ENCODE data around the gene FAM89A.
A peak's percentile ranks its signal among the peaks of the same experiment; 100 is the strongest.
"Not testable (repeated sequence)": the region's sequence is repeated elsewhere in the genome, so short reads cannot be mapped to it uniquely, and the experiment has no call there.

FAM89A gene

DNA sequence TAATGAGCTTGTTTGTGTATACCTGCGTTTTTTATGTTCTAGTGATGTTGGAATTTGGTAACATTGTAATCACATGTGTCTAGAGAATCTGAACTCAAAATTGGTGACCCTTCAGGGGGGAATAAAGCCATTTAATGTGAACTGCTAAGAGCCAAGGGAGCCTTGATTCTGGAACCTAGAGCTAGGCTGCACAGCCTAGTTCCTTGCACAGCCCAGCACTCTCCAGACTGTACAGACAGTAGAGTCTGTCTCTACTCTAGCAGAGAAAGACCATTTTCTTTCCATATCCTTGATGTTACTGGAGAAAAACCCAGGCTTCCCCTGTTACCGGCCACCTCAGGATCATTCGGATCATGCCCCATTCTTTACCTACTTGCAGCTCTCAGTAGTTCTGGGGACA is 52.6 kb downstream of the FAM89A start:
- DNase-seq (ENCODE audit: low read depth): no peak

DNA sequence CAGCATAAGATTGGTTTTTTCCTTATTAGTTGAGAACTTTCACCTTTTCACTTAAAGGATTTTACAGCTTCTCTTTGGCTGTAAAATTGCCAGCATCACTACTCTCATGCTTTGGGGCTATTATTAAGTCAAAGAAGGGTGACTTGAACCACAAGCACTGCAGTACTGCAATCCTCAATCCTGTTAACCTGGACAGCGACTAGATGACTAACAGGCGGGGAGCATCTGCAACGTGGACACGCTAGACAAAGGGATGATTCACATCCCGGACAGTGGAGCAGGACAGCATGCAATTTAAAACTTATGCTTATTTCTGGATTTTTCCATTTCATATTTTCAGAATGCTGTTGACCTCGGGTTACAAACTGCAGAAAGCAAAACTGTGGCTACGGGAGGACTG is 53.1 kb downstream of the FAM89A start:
- DNase-seq (ENCODE audit: low read depth): peak; percentile 43

DNA sequence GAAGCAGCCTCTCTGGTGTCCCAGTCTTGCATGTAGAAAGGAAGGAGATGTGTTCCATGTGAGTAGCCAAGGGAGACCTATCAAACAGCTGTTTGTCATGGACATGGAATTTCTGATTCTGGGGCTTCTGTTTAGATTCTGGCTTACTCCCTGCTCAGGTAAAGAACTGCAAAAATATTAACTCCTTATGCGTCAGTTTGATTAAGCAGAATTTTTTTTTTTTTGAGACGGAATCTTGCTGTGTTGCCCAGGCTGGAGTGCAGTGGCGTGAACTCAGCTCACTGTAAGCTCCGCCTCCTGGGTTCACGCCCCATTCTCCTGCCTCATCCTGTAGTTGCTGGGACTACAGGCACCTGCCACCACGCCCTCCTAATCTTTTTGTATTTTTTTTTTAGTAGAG is 54.3 kb downstream of the FAM89A start:
- DNase-seq (ENCODE audit: low read depth): no peak

DNA sequence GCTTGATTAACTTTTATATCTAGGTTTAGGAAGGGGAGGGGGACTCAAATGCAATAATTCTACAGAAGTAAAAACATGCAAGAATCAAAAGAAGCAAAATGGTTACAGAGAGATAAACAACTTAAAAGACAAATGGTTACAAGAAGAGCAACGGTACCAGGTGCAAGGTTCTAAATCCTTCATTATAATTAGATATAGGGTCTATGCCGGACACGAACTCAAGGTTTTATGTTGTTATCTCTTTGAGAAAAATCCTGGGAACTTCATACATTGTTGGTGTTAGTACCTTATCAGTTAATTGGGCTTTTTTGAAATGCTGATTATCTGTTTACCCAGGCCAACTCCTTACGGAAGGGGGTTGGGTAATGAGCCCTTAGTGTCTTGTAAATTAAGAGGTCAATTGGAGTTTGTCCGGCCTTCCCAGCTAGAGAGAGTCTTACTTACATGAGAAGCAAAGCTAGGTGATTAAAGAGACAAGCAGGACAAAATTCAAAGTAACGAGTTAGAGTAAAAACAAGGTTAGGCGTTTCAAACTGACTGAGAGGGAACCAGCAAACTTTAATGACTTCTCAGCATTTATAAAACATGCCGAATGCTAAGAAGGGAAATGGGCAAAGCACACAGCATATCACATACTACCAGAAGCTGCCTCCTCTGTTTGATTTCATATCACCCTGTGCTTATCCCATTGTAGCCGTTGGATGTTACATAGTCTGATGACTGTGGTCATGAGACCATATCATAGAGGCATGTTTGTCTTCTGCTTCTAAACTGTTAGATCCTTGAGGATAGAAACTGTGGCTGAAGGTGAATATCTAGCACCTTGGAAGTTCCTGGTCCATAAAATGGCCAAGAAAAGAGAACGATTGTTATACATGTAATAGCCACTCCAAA is 55.2 kb downstream of the FAM89A start:
- not testable (repeated sequence) for DNase-seq (ENCODE audit: low read depth)

DNA sequence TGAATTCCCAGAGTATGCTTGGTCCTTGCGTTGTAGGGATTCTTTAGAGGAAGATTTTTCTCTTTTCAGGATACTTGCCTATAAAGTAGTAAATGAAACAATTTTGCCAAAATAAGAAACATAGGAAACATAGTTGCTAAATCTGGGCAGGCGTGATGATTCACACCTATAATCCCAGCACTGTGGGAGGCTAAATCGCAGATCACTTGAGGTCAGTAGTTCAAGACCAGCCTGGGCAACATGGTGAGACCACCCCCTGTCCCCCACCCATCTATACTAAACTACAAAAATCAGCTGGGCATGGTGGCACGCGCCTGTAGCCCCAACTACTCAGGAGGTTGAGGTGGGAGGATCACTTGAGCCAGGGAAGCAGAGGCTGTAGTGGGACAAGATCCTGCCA is 56.2 kb downstream of the FAM89A start:
- DNase-seq (ENCODE audit: low read depth): no peak

DNA sequence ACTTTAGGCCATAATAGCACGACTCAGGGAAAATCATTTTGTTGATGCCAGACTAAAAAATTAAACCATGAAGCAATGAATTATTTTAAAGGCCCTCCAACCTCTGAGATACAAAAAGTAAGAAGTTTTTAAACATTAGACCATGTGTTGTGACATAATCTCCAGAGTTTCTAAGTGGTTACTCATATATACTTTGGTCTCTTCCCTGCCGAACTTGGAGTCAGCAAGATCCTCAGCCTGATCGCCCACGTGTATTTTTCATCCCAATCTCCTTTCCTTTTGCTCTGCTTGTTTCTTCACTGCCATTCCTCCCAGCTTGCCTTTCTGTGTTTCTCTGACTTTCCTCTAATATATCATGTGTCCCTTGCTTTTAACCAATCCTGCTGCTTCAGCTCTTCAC is 57.4 kb downstream of the FAM89A start:
- peak; percentile 43 for DNase-seq (ENCODE audit: low read depth)

DNA sequence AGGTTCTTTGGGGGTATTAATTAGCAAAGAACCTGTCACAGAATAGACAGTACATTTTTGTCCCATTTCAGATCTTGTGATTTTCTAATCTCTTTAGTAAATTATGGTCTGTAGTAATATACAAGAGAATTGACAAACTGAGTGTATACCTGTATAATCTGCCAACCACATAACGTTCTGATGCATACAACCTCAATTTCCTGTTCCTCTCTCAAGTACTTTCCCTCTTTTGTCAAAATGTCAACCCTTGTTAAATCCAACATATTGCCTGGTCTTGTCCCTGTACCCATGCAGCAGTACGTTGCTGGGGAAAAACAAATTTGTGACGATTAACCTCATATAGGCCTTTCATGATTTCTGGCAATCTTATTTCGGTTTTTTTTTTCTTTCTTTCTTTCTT is 60.1 kb downstream of the FAM89A start:
- no peak for DNase-seq (ENCODE audit: low read depth)

DNA sequence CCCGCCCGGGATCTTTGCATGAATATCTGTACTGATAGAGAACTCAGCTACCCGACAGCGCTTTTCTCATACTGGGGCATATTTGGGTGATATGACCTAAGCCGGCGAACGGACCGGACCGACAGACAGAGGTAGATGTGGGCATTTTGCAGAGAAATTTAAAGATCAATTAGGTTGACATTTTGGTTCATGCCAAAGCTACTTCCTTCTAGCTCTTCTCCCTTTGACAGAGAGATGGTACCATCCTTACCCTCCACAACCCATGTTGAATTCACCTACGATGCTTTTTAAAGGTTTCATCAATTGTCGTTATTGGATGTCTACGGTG is 60.7 kb downstream of the FAM89A start:
- DNase-seq (ENCODE audit: low read depth): no peak

DNA sequence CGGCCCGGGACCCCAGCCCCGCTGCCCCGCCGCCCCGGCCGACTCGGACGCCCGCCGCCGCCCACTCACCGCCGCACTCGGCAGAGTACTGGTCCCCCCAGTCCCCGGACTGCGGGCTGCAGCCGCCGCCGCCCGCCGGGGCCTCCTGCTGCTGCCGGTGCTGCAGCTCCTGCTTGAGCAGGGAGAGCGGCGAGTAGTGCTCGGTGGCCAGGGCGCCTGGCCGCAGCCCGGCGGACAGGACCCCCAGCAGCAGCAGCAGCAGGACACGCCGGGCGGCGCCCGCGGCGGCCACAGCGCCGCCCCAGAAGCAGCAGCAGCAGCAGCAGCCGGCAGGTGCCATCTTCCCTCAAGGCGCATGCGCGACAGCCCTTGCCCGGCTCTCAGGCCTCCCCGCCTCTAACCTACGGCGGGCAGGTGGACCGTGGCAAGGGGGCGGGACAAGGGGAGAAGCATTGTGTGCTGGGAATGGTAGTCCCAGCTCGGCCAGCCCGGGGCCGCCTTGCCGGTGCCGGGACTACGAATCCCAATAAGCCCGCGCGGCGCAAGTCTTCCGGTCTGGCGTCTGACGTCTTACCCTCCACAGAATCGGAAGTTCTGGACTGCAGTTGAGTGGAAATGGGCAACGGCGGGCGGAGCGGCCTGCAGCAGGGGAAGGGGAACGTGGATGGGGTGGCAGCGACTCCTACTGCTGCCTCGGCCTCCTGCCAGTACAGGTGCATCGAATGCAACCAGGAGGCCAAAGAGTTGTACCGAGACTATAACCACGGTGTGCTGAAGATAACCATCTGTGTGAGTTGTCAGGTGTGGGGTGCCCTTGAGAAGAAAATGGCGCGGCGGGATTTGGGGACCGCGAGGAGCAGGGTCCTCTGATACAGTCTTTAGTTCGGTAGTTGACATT is 61.3 kb downstream of the FAM89A start, which contains the start of the genes ARV1 and TTC13:
Gene ARV1 (plus strand): TSS at position 604 of the 898 bp plus-strand sequence. CDS start 12 bp downstream, at position 616.
Gene TTC13 (minus strand): TSS at position 371 of the 898 bp plus-strand sequence. CDS start 31 bp downstream, at position 340.
- peak; percentile 91 for DNase-seq (ENCODE audit: low read depth)

DNA sequence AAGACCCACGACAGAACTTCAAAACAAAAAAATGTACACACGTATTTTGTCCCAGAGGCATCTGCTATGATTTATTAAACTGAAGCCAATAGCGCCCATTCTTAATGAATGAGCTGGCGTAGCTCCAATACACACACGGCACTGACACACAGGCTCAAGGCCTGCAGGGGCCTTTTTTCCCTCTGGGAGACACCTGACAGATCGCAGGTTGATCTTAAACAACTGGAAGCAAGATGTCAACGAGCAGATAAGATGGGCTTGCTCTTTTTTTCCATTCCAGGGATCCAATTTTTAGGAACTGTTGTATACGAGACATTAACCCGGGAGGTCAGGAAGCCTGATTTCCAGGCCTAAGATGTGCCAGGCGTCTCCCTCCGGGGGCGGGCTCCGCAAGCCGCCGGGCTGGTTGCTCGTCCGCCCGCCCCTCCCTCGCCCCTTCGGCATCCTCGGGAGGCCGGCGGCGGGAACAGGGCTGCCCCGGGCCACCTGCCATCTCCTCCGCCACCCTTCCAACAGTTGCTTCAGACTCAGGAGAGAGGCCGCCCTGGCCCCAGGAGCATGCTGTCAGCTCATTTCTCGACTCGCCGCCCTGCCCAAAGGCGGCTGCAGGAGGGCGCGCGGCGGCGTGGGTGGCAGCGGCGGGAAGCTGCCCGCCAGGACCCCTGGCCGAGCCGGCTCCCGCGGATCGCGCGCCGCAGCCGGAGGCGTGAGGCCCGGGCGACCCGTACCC is 62.1 kb downstream of the FAM89A start:
- no peak for DNase-seq (ENCODE audit: low read depth)

DNA sequence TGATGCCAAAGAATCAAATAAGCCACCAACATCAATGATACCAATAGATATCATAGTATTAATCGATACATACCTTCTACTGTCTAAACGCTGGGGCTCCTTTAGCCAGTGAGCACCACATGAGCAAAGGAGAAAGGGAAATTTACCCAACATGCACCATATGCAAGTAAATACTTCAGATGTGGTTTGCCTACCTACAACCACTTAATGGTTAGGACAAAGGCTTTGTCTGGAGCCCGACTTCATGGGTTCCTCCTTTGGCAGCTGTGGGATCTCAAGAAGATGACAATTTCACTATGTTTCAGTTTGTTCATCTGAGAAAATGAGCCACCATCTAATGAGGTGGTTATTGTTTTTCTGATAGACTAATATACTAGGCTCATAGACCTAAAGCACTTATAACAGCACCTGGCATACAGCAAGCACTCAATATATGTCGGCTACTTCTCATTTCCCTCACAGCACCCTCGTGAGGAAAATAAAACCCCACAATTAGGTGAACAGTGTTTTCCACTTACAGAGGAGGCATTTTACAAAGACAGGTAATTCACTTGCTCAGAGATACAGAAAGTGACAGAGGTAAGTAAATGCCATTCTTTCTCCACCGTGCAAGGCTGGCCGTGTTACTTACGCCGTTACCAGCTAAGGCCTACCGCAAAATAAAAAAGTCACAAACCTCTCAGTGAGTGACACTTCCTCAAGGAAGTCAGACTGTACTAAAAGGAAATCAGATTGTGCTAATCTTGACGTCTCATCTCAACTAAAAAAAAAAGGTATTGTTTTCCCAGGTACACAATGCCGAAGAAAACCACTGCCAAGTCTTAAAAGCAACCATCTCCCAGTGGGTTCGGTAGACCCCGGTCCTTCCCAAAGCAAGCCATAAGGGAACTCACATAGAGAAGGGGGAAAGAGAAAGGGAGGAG is 63.0 kb downstream of the FAM89A start:
- DNase-seq (ENCODE audit: low read depth): no peak

DNA sequence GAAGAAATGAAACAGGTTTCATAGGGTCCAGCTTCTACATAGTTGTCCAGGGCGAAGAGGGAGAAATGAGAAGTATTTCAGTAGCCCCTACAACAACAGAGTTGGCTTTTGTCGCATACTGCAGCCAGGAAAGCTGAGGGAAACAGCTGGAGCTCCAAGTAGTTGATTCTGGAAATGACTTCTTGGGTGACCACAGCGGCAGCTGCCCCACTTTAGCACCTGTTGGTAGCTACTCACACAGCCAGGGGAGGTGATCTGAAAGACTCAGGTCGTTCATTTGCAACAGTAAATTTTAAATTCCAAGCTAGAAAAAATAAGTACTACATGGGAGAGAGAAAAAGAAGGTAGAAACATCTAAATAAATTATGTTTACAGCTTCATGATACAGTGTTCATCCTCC is 63.7 kb downstream of the FAM89A start:
- DNase-seq (ENCODE audit: low read depth): no peak

DNA sequence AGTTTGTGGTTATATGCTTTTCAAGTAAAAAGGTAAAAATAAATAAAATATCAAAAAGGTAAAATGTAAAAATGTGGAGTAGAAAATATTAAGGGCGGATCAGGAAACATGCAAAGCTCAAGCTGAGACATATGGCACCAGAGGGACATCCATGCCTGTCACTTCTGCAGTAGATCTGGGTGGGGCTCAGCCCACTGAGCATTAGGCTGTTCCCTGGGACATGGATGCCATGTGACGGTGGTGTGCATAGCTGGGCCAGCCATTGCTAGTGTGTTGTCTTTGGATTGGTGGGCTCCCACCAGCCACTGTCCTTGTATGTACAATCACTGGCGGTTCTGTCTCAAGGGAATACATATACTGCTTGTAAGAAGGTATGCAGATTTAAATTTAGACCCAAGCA is 64.4 kb downstream of the FAM89A start:
- DNase-seq (ENCODE audit: low read depth): no peak

DNA sequence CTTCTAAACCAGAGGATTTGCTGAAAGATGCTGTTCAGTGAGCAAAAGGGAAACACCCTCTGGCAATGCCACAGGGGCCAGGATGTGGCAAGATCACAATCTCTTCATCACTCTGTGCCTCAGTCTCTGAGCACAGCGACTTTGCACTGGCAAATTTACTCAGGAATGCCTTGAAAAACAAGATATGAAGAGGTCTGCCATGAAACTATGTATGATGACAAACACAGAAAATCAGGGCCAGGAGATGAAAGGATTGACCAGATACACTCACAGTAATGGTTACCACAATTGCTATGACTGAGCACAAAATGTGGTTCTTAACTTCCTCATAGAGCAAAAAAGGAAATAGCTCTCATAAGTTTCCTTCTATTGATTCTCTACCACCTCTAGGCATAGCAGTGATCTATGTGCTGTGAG is 67.2 kb downstream of the FAM89A start:
- DNase-seq (ENCODE audit: low read depth): no peak

DNA sequence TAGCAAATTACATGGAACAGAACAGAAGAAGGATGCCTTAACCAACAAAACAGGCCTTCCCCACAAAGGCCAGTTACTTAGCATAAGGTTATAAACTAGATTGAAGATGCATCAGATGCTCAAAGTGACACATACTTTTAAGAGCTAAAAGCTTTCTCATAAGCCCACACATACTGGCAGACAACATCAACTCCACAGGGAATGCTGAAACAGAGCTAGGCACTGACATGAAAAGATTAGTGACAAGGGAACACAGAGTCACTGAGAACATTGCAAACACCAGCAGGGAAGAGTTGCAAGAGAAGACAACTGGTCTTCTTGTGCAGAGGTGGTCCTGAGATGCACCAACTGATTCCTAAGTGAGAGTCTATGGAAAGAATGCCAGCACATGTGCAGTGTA is 68.3 kb downstream of the FAM89A start:
- no peak for DNase-seq (ENCODE audit: low read depth)

DNA sequence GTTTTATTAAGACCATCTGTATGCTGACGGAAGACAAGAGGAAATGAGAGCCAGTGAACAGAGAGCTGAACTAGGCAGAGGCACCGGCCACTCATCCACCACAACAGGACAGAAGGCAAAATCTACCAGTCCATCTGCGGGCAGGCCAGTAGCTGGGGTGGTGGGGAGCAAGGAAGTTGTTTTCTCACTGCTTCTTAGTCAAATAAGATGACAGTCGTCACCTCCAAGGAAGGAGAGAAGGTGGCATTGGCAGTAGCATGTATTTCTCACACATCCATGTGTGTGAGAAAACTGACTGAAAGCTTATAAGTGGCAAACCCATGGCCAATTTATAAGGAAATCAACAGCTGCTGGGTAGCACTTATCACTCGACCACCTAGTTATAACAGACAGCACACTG is 69.6 kb downstream of the FAM89A start:
- no peak for DNase-seq (ENCODE audit: low read depth)
